ENCODE data around the gene CFDP1.

GRCh38 chr16:75286389-75286788 is 146.9 kb downstream of the CFDP1 start:
- TF ChIP-seq, protein P1, sequence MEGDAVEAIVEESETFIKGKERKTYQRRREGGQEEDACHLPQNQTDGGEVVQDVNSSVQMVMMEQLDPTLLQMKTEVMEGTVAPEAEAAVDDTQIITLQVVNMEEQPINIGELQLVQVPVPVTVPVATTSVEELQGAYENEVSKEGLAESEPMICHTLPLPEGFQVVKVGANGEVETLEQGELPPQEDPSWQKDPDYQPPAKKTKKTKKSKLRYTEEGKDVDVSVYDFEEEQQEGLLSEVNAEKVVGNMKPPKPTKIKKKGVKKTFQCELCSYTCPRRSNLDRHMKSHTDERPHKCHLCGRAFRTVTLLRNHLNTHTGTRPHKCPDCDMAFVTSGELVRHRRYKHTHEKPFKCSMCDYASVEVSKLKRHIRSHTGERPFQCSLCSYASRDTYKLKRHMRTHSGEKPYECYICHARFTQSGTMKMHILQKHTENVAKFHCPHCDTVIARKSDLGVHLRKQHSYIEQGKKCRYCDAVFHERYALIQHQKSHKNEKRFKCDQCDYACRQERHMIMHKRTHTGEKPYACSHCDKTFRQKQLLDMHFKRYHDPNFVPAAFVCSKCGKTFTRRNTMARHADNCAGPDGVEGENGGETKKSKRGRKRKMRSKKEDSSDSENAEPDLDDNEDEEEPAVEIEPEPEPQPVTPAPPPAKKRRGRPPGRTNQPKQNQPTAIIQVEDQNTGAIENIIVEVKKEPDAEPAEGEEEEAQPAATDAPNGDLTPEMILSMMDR (IDR thresholded peaks at IDR 0.05): no peak
- TF ChIP-seq POLR2A (IDR thresholded peaks at IDR 0.05) (no peak), EP300 (IDR thresholded peaks at IDR 0.05) (no peak), POLR2AphosphoS5 (IDR thresholded peaks at IDR 0.05) (no peak)
